ENCODE measurements around the gene P2RY6. TPM values are rescaled to one million over a fixed set of nuclear protein-coding genes. Genes with fewer than 3 reads are reported as not detected.

Gene P2RY6
- total RNA-seq, 5 donors from 2014 or later (not counting 1 experiment from before 2014, with no cell fraction given), result 1.4 TPM; not detected in 4

GRCh38 chr11:73233211-73233610 is 38.9 kb upstream of the P2RY6 start:
- Mint-ChIP-seq H3K27me3 (peaks cover 4% of the 10 kb centered on the region in 2 donors), H3K27ac (no peak overlapping the region), H3K36me3 (no peaks in the 10 kb centered on the region), H3K4me3 (no peak overlapping the region), H3K4me1 (no peaks in the 10 kb centered on the region), H3K9me3 (no peaks in the 10 kb centered on the region)
- Histone ChIP-seq H3K4me1 (ENCODE audit: control insufficient read depth in 1 of 2, extremely low read depth in 1 of 2, insufficient read depth in 2 of 2, low read length in 2 of 2) (no peaks in the 10 kb centered on the region), H3K27me3 (replicated peaks in 1 of 2; ENCODE audit: control insufficient read depth in 2 of 2, extremely low read depth in 1 of 2, insufficient read depth in 2 of 2, low read length in 1 of 2) (peaks cover 0 to 13% of the 10 kb centered on the region in 2 experiments), H3K4me3 (ENCODE audit: control insufficient read depth in 1 of 2, extremely low read depth in 1 of 2, low read length in 1 of 2) (no peak overlapping the region), H3K36me3 (ENCODE audit: control insufficient read depth in 2 of 2, extremely low read depth in 1 of 2, insufficient read depth in 1 of 2, low read length in 1 of 2) (no peaks in the 10 kb centered on the region), H3K9me3 (no peaks in the 10 kb centered on the region), H3K27ac (ENCODE audit: low read length) (no peak overlapping the region)
- ChIA-PET POLR2A (no interaction called here), CTCF (no interaction called here)
- DNase-seq, result no peak
- no peak for ATAC-seq (replicated peaks in 1 of 4)

- no peaks in the 10 kb centered on the region for H3K9me3 Mint-ChIP-seq
- 92% methylated on average over 21 of the region's 23 CpGs for whole genome bisulfite sequencing (ENCODE audit: insufficient coverage)
- no peak overlapping the region for H3K4me3 Mint-ChIP-seq
- peaks cover 4% of the 10 kb centered on the region in 2 donors for H3K27me3 Mint-ChIP-seq
- ChIA-PET POLR2A (interaction anchor here in 1 of 2 donors (0.6 kb wide), 1 partner anchor 26 kb away, joined by 8 read pairs; no protein-coding TSS in a partner anchor), CTCF (no interaction called here)
- ATAC-seq (replicated peaks in 1 of 4), result no peak
- no peak overlapping the region for H3K27ac Mint-ChIP-seq
- H3K27me3 ChIP-seq (replicated peaks in 1 of 2; ENCODE audit: control insufficient read depth in 2 of 2, extremely low read depth in 1 of 2, insufficient read depth in 2 of 2, low read length in 1 of 2), result peaks cover 0 to 13% of the 10 kb centered on the region in 2 experiments
- H3K9me3 ChIP-seq, result no peaks in the 10 kb centered on the region
- no peaks in the 10 kb centered on the region for H3K4me1 ChIP-seq (ENCODE audit: control insufficient read depth in 1 of 2, extremely low read depth in 1 of 2, insufficient read depth in 2 of 2, low read length in 2 of 2)
- H3K4me3 ChIP-seq (ENCODE audit: control insufficient read depth in 1 of 2, extremely low read depth in 1 of 2, low read length in 1 of 2), result no peak overlapping the region
- DNase-seq, result no peak
- no peaks in the 10 kb centered on the region for H3K36me3 Mint-ChIP-seq
- H3K4me1 Mint-ChIP-seq, result no peaks in the 10 kb centered on the region
- no peaks in the 10 kb centered on the region for H3K36me3 ChIP-seq (ENCODE audit: control insufficient read depth in 2 of 2, extremely low read depth in 1 of 2, insufficient read depth in 1 of 2, low read length in 1 of 2)
- H3K27ac ChIP-seq (ENCODE audit: low read length), result no peak overlapping the region
These were observed 38.3 kb upstream of the P2RY6 start for GRCh38 chr11:73233692-73234470.

GRCh38 chr11:73234471-73235181 is 37.5 kb upstream of the P2RY6 start:
- Mint-ChIP-seq H3K36me3 (no peaks in the 10 kb centered on the region), H3K4me1 (no peaks in the 10 kb centered on the region), H3K27me3 (peaks cover 4% of the 10 kb centered on the region in 2 donors), H3K4me3 (no peak overlapping the region), H3K9me3 (no peaks in the 10 kb centered on the region), H3K27ac (no peak overlapping the region)
- no peaks in the 10 kb centered on the region for H3K4me1 ChIP-seq (ENCODE audit: control insufficient read depth in 1 of 2, extremely low read depth in 1 of 2, insufficient read depth in 2 of 2, low read length in 2 of 2)
- ChIA-PET POLR2A (no interaction called here), CTCF (no interaction called here)
- H3K4me3 ChIP-seq (ENCODE audit: control insufficient read depth in 1 of 2, extremely low read depth in 1 of 2, low read length in 1 of 2), result no peak overlapping the region
- no peaks in the 10 kb centered on the region for H3K9me3 ChIP-seq
- H3K27me3 ChIP-seq (replicated peaks in 1 of 2; ENCODE audit: control insufficient read depth in 2 of 2, extremely low read depth in 1 of 2, insufficient read depth in 2 of 2, low read length in 1 of 2), result peaks cover 0 to 16% of the 10 kb centered on the region in 2 experiments
- ATAC-seq (replicated peaks in 1 of 4) (no peak), DNase-seq (no peak)
- H3K36me3 ChIP-seq (ENCODE audit: control insufficient read depth in 2 of 2, extremely low read depth in 1 of 2, insufficient read depth in 1 of 2, low read length in 1 of 2), result no peaks in the 10 kb centered on the region
- WGBS (ENCODE audit: insufficient coverage), result 93% methylated on average over 49 of the region's 56 CpGs
- no peak overlapping the region for H3K27ac ChIP-seq (ENCODE audit: low read length)

GRCh38 chr11:73235236-73235786 is 36.8 kb upstream of the P2RY6 start:
- H3K27ac ChIP-seq (ENCODE audit: low read length), result no peak overlapping the region

GRCh38 chr11:73236205-73236765 is 35.9 kb upstream of the P2RY6 start:
- Histone ChIP-seq H3K27me3 (replicated peaks in 1 of 2; ENCODE audit: control insufficient read depth in 2 of 2, extremely low read depth in 1 of 2, insufficient read depth in 2 of 2, low read length in 1 of 2) (peaks cover 0 to 20% of the 10 kb centered on the region in 2 experiments), H3K4me1 (ENCODE audit: control insufficient read depth in 1 of 2, extremely low read depth in 1 of 2, insufficient read depth in 2 of 2, low read length in 2 of 2) (no peaks in the 10 kb centered on the region), H3K27ac (ENCODE audit: low read length) (no peak overlapping the region), H3K9me3 (no peaks in the 10 kb centered on the region), H3K4me3 (ENCODE audit: control insufficient read depth in 1 of 2, extremely low read depth in 1 of 2, low read length in 1 of 2) (no peak overlapping the region), H3K36me3 (ENCODE audit: control insufficient read depth in 2 of 2, extremely low read depth in 1 of 2, insufficient read depth in 1 of 2, low read length in 1 of 2) (no peaks in the 10 kb centered on the region)
- H3K9me3 Mint-ChIP-seq, result no peaks in the 10 kb centered on the region
- WGBS (ENCODE audit: insufficient coverage), result 83% methylated on average over 2 of the region's 4 CpGs
- peaks cover 0 to 4% of the 10 kb centered on the region in 2 donors for H3K27me3 Mint-ChIP-seq
- no peak for DNase-seq
- ChIA-PET POLR2A (interaction anchor here in 1 of 2 donors (0.6 kb wide), 1 partner anchor 346 kb away, joined by 5 read pairs; no protein-coding TSS in a partner anchor), CTCF (no interaction called here)
- no peak overlapping the region for H3K4me3 Mint-ChIP-seq
- H3K27ac Mint-ChIP-seq, result no peak overlapping the region
- H3K36me3 Mint-ChIP-seq, result no peaks in the 10 kb centered on the region
- H3K4me1 Mint-ChIP-seq, result no peaks in the 10 kb centered on the region
- ATAC-seq (replicated peaks in 1 of 4), result no peak

More at GRCh38 chr11:73235236-73235786, 36.8 kb upstream of the P2RY6 start:
- H3K27me3 Mint-ChIP-seq, result peaks cover 3 to 4% of the 10 kb centered on the region in 2 donors
- ChIA-PET CTCF (interaction anchor here in 1 of 2 donors (0.6 kb wide), 2 partner anchors 507 to 859 kb away, joined by 3 read pairs; no protein-coding TSS in a partner anchor), POLR2A (no interaction called here)
- DNase-seq (no peak), ATAC-seq (replicated peaks in 1 of 4) (no peak)
- no peak overlapping the region for H3K4me3 ChIP-seq (ENCODE audit: control insufficient read depth in 1 of 2, extremely low read depth in 1 of 2, low read length in 1 of 2)
- H3K27ac Mint-ChIP-seq, result no peak overlapping the region
- no peaks in the 10 kb centered on the region for H3K4me1 Mint-ChIP-seq
- no peaks in the 10 kb centered on the region for H3K4me1 ChIP-seq (ENCODE audit: control insufficient read depth in 1 of 2, extremely low read depth in 1 of 2, insufficient read depth in 2 of 2, low read length in 2 of 2)
- no peaks in the 10 kb centered on the region for H3K36me3 ChIP-seq (ENCODE audit: control insufficient read depth in 2 of 2, extremely low read depth in 1 of 2, insufficient read depth in 1 of 2, low read length in 1 of 2)
- no peaks in the 10 kb centered on the region for H3K36me3 Mint-ChIP-seq
- no peak overlapping the region for H3K4me3 Mint-ChIP-seq
- H3K9me3 Mint-ChIP-seq, result no peaks in the 10 kb centered on the region
- 91% methylated on average over 6 of the region's 8 CpGs for WGBS (ENCODE audit: insufficient coverage)
- peaks cover 0 to 15% of the 10 kb centered on the region in 2 experiments for H3K27me3 ChIP-seq (replicated peaks in 1 of 2; ENCODE audit: control insufficient read depth in 2 of 2, extremely low read depth in 1 of 2, insufficient read depth in 2 of 2, low read length in 1 of 2)
- H3K9me3 ChIP-seq, result no peaks in the 10 kb centered on the region

- Histone ChIP-seq H3K36me3 (ENCODE audit: control insufficient read depth in 2 of 2, extremely low read depth in 1 of 2, insufficient read depth in 1 of 2, low read length in 1 of 2) (no peaks in the 10 kb centered on the region), H3K27me3 (replicated peaks in 1 of 2; ENCODE audit: control insufficient read depth in 2 of 2, extremely low read depth in 1 of 2, insufficient read depth in 2 of 2, low read length in 1 of 2) (peaks cover 0 to 21% of the 10 kb centered on the region in 2 experiments), H3K4me3 (ENCODE audit: control insufficient read depth in 1 of 2, extremely low read depth in 1 of 2, low read length in 1 of 2) (no peak overlapping the region), H3K27ac (ENCODE audit: low read length) (no peak overlapping the region), H3K9me3 (no peaks in the 10 kb centered on the region), H3K4me1 (ENCODE audit: control insufficient read depth in 1 of 2, extremely low read depth in 1 of 2, insufficient read depth in 2 of 2, low read length in 2 of 2) (no peaks in the 10 kb centered on the region)
- 55% methylated on average over 5 of the region's 6 CpGs for WGBS (ENCODE audit: insufficient coverage)
- H3K36me3 Mint-ChIP-seq, result no peaks in the 10 kb centered on the region
- DNase-seq, result peak in 7 of 35 experiments; percentile 9 to 28 (median 12)
- ChIA-PET POLR2A (no interaction called here), CTCF (no interaction called here)
- no peak overlapping the region for H3K4me3 Mint-ChIP-seq
- H3K4me1 Mint-ChIP-seq, result no peaks in the 10 kb centered on the region
- H3K27me3 Mint-ChIP-seq, result peaks cover 0 to 8% of the 10 kb centered on the region in 2 donors
- no peak overlapping the region for H3K27ac Mint-ChIP-seq
- H3K9me3 Mint-ChIP-seq, result no peaks in the 10 kb centered on the region
- ATAC-seq (replicated peaks in 1 of 4), result no peak
These were observed 35.3 kb upstream of the P2RY6 start for GRCh38 chr11:73236854-73237253.

Measured in T-cell (primary cell).